Natural killer cell treated with Interleukin-12 subunit alpha and Interleukin-12 subunit beta and Interleukin-15 and Interleukin-18, amount 100 ng/mL, for 72 hours (primary cell): Measurements from ENCODE around the gene ZNF263. TPM values are rescaled to one million over a fixed set of nuclear protein-coding genes. Genes with fewer than 3 reads are reported as not detected.
"Not testable (repeated sequence)": the region's sequence is repeated elsewhere in the genome, so short reads cannot be mapped to it uniquely, and the experiment has no call there.

Experiments used
- ATAC-seq, 2 donors: fragments of 150-1000 bp; cut with Tn5 transposase in 1 of 2; sonication (Bioruptor Pico), chemical (Tn5 transposase) in 1 of 2; 2 replicates each; pipeline ENCODE4 v1.10.0; 2021
- DNase-seq: peaks from one replicate; pipeline ENCODE4 v3.0.0; 2022; ENCODE audit warnings: low spot score
- H3K27ac Mint-ChIP-seq, 2 donors: 1 replicate in 1 of 2; 2 replicates in 1 of 2; pipeline ENCODE4 v1.8.0; 2022; ENCODE audit warnings: mixed read lengths in 2 of 2, mild to moderate bottlenecking in 1 of 2, moderate library complexity in 1 of 2
- H3K27me3 Mint-ChIP-seq, 2 donors: 1 replicate in 1 of 2; 2 replicates in 1 of 2; pipeline ENCODE4 v1.8.0; 2022; ENCODE audit warnings: mixed read lengths in 2 of 2
- H3K36me3 Mint-ChIP-seq: one replicate; pipeline ENCODE4 v1.8.0; 2022; ENCODE audit warnings: mixed read lengths
- H3K4me1 Mint-ChIP-seq, 2 donors: 1 replicate in 1 of 2; 2 replicates in 1 of 2; pipeline ENCODE4 v1.8.0; 2022; ENCODE audit warnings: low read depth in 2 of 2, mixed read lengths in 2 of 2, mild to moderate bottlenecking in 1 of 2
- H3K4me3 Mint-ChIP-seq: one replicate; pipeline ENCODE4 v1.8.0; 2022; ENCODE audit warnings: mixed read lengths
- H3K9me3 Mint-ChIP-seq: 2 replicates; pipeline ENCODE4 v1.8.0; 2022; ENCODE audit warnings: mixed read lengths
- total RNA-seq, 2 donors: library from RNA; stranded (reverse); gene quantifications; one replicate each; pipeline ENCODE4 v1.2.3, GENCODE V29; 2022

ZNF263 gene
- total RNA-seq, 2 donors from 2014 or later: 23.2 to 24.5 TPM

- Mint-ChIP-seq H3K9me3 (no peaks in the 10 kb centered on the region), H3K27me3 (peaks cover 8 to 14% of the 10 kb centered on the region in 2 donors), H3K27ac (no peak overlapping the region), H3K4me3 (no peak overlapping the region), H3K36me3 (no peaks in the 10 kb centered on the region), H3K4me1 (peaks cover 4 to 5% of the 10 kb centered on the region in 2 donors)
- no peak for ATAC-seq
- no peak for DNase-seq
Observed at GRCh38 chr16:3254309-3254708, 29.0 kb upstream of the ZNF263 start.

- ATAC-seq: no peak
- no peaks in the 10 kb centered on the region for H3K9me3 Mint-ChIP-seq
- H3K36me3 Mint-ChIP-seq: no peaks in the 10 kb centered on the region
- no peak for DNase-seq
- peaks cover 5 to 6% of the 10 kb centered on the region in 2 donors for H3K4me1 Mint-ChIP-seq
- H3K27ac Mint-ChIP-seq: no peak within 1 kb of the TSS
- H3K27me3 Mint-ChIP-seq: peaks cover 2 to 8% of the 10 kb centered on the region in 2 donors
- no peak within 1 kb of the TSS for H3K4me3 Mint-ChIP-seq
Observed at GRCh38 chr16:3256146-3256865, 27.0 kb upstream of the ZNF263 start, which contains the start of gene MEFV. MEFV (minus strand) TSS chr16:3256633; CDS start chr16:3256587, 46 bp downstream.

- ATAC-seq (no peak), DNase-seq (no peak)
- Mint-ChIP-seq H3K4me3 (no peak overlapping the region), H3K9me3 (no peaks in the 10 kb centered on the region), H3K4me1 (peaks cover 5 to 9% of the 10 kb centered on the region in 2 donors), H3K27me3 (peaks cover 2 to 7% of the 10 kb centered on the region in 2 donors), H3K36me3 (no peaks in the 10 kb centered on the region), H3K27ac (no peak overlapping the region)
Observed at GRCh38 chr16:3256866-3257465, 26.3 kb upstream of the ZNF263 start.

GRCh38 chr16:3259836-3260235, 23.5 kb upstream of the ZNF263 start:
- no peaks in the 10 kb centered on the region for H3K9me3 Mint-ChIP-seq
- H3K36me3 Mint-ChIP-seq: no peaks in the 10 kb centered on the region
- H3K4me1 Mint-ChIP-seq: peaks cover 15 to 27% of the 10 kb centered on the region in 2 donors
- no peak for ATAC-seq
- no peak overlapping the region for H3K4me3 Mint-ChIP-seq
- peaks cover 2 to 7% of the 10 kb centered on the region in 2 donors for H3K27me3 Mint-ChIP-seq
- H3K27ac Mint-ChIP-seq: no peak overlapping the region
- no peak for DNase-seq

- Mint-ChIP-seq H3K4me1 (peaks cover 20 to 33% of the 10 kb centered on the region in 2 donors), H3K27ac (peak overlapping the region; percentile 89 to 96)
- ATAC-seq: no peak
Observed at GRCh38 chr16:3262517-3262916, 20.8 kb upstream of the ZNF263 start.

GRCh38 chr16:3264137-3265036, 18.9 kb upstream of the ZNF263 start:
- H3K9me3 Mint-ChIP-seq: no peaks in the 10 kb centered on the region

More at GRCh38 chr16:3262517-3262916, 20.8 kb upstream of the ZNF263 start:
- no peak for DNase-seq
- no peaks in the 10 kb centered on the region for H3K9me3 Mint-ChIP-seq
- H3K27me3 Mint-ChIP-seq: peaks cover 2 to 7% of the 10 kb centered on the region in 2 donors
- no peaks in the 10 kb centered on the region for H3K36me3 Mint-ChIP-seq
- H3K4me3 Mint-ChIP-seq: peak overlapping the region; percentile 93

GRCh38 chr16:3266873-3267537, 16.3 kb upstream of the ZNF263 start:
- no peaks in the 10 kb centered on the region for H3K27me3 Mint-ChIP-seq
- H3K4me3 Mint-ChIP-seq: no peak overlapping the region
- H3K27ac Mint-ChIP-seq: no peak overlapping the region
- H3K4me1 Mint-ChIP-seq: peaks cover 15 to 24% of the 10 kb centered on the region in 2 donors
- ATAC-seq: no peak
- H3K36me3 Mint-ChIP-seq: no peaks in the 10 kb centered on the region
- H3K9me3 Mint-ChIP-seq: no peaks in the 10 kb centered on the region
- DNase-seq: no peak

More at GRCh38 chr16:3264137-3265036, 18.9 kb upstream of the ZNF263 start:
- no peaks in the 10 kb centered on the region for H3K36me3 Mint-ChIP-seq
- no peaks in the 10 kb centered on the region for H3K27me3 Mint-ChIP-seq
- H3K4me3 Mint-ChIP-seq: peak overlapping the region; percentile 93
- DNase-seq (peak; percentile 99), ATAC-seq (peak; percentile 91 to 94)
- peaks cover 15 to 29% of the 10 kb centered on the region in 2 donors for H3K4me1 Mint-ChIP-seq
- peak overlapping the region; percentile 89 to 96 for H3K27ac Mint-ChIP-seq

- no peak for ATAC-seq
- H3K9me3 Mint-ChIP-seq: no peaks in the 10 kb centered on the region
- H3K27me3 Mint-ChIP-seq: no peaks in the 10 kb centered on the region
- H3K4me1 Mint-ChIP-seq: peaks cover 12 to 13% of the 10 kb centered on the region in 2 donors
- H3K27ac Mint-ChIP-seq: no peak overlapping the region
- no peak overlapping the region for H3K4me3 Mint-ChIP-seq
- DNase-seq: no peak
- H3K36me3 Mint-ChIP-seq: no peaks in the 10 kb centered on the region
Observed at GRCh38 chr16:3268294-3268693, 15.0 kb upstream of the ZNF263 start.

- not testable (repeated sequence) for H3K36me3 Mint-ChIP-seq, H3K27me3 Mint-ChIP-seq, H3K27ac Mint-ChIP-seq, H3K4me3 Mint-ChIP-seq, ATAC-seq, H3K4me1 Mint-ChIP-seq, H3K9me3 Mint-ChIP-seq, DNase-seq
Observed at GRCh38 chr16:3270718-3271117, 12.6 kb upstream of the ZNF263 start.

GRCh38 chr16:3271281-3271680, 12.0 kb upstream of the ZNF263 start:
- H3K27me3 Mint-ChIP-seq, ATAC-seq, H3K4me3 Mint-ChIP-seq, H3K4me1 Mint-ChIP-seq, H3K9me3 Mint-ChIP-seq, H3K27ac Mint-ChIP-seq, H3K36me3 Mint-ChIP-seq, DNase-seq: not testable (repeated sequence)

GRCh38 chr16:3274490-3274889, 8.8 kb upstream of the ZNF263 start:
- ATAC-seq: no peak
- Mint-ChIP-seq H3K27ac (no peak overlapping the region), H3K36me3 (no peaks in the 10 kb centered on the region), H3K4me1 (peaks cover 0 to 3% of the 10 kb centered on the region in 2 donors), H3K9me3 (no peaks in the 10 kb centered on the region), H3K27me3 (no peaks in the 10 kb centered on the region), H3K4me3 (no peak overlapping the region)
- no peak for DNase-seq

GRCh38 chr16:3274947-3275346, 8.3 kb upstream of the ZNF263 start:
- Mint-ChIP-seq H3K36me3 (no peaks in the 10 kb centered on the region), H3K4me1 (peaks cover 0 to 3% of the 10 kb centered on the region in 2 donors), H3K4me3 (no peak overlapping the region), H3K9me3 (no peaks in the 10 kb centered on the region), H3K27ac (no peak overlapping the region), H3K27me3 (no peaks in the 10 kb centered on the region)
- DNase-seq (no peak), ATAC-seq (no peak)

GRCh38 chr16:3276679-3277078, 6.6 kb upstream of the ZNF263 start:
- ATAC-seq: no peak

More at GRCh38 chr16:3276679-3277078, 6.6 kb upstream of the ZNF263 start:
- no peak overlapping the region for H3K4me3 Mint-ChIP-seq
- no peaks in the 10 kb centered on the region for H3K36me3 Mint-ChIP-seq
- H3K4me1 Mint-ChIP-seq: peaks cover 0 to 3% of the 10 kb centered on the region in 2 donors
- DNase-seq: no peak
- no peaks in the 10 kb centered on the region for H3K27me3 Mint-ChIP-seq
- H3K27ac Mint-ChIP-seq: no peak overlapping the region
- no peaks in the 10 kb centered on the region for H3K9me3 Mint-ChIP-seq
